Naive B cell (primary cell): ENCODE results near the gene TRIM69. TPM values are rescaled to one million over a fixed set of nuclear protein-coding genes. Genes with fewer than 3 reads are reported as not detected.
"Not testable (repeated sequence)": the region's sequence is repeated elsewhere in the genome, so short reads cannot be mapped to it uniquely, and the experiment has no call there.

Experiments
- ATAC-seq, 2 donors: fragments of 150-1000 bp; cut with Tn5 transposase; 2 replicates each; pipeline ENCODE4 v1.10.0; 2021; ENCODE audit warnings: low read depth in 2 of 2, mild to moderate bottlenecking in 2 of 2, moderate library complexity in 2 of 2
- DNase-seq: peaks from one replicate; pipeline ENCODE4 v3.0.0; 2022
- H3K27ac Mint-ChIP-seq, 6 donors: one replicate each; pipeline ENCODE4 v1.8.0; 2020 to 2022; ENCODE audit warnings: mild to moderate bottlenecking in 6 of 6, mixed read lengths in 6 of 6, moderate library complexity in 5 of 6, inconsistent platforms in 2 of 6
- H3K27me3 Mint-ChIP-seq, 3 donors: one replicate each; pipeline ENCODE4 v1.8.0; 2021 to 2022; ENCODE audit warnings: mixed read lengths in 3 of 3, mild to moderate bottlenecking in 1 of 3
- H3K36me3 Mint-ChIP-seq, 2 donors: one replicate each; pipeline ENCODE4 v1.8.0; 2020 to 2022; ENCODE audit warnings: mixed read lengths in 2 of 2, inconsistent platforms in 1 of 2, mild to moderate bottlenecking in 1 of 2
- H3K4me1 Mint-ChIP-seq, 3 donors: one replicate each; pipeline ENCODE4 v1.8.0; 2020 to 2022; ENCODE audit warnings: mixed read lengths in 3 of 3, inconsistent platforms in 1 of 3, mild to moderate bottlenecking in 1 of 3, moderate library complexity in 1 of 3
- H3K4me3 Mint-ChIP-seq, 8 donors: one replicate each; pipeline ENCODE4 v1.8.0; 2020 to 2022; ENCODE audit warnings: mild to moderate bottlenecking in 8 of 8, mixed read lengths in 8 of 8, moderate library complexity in 8 of 8, inconsistent platforms in 2 of 8
- H3K9me3 Mint-ChIP-seq, 7 donors: one replicate each; pipeline ENCODE4 v1.8.0; 2020 to 2022; ENCODE audit warnings: mixed read lengths in 7 of 7, mild to moderate bottlenecking in 5 of 7, inconsistent platforms in 2 of 7, moderate library complexity in 1 of 7
- polyA plus RNA-seq, 6 donors: library from polyadenylated mRNA; unstranded; fragments of 300-500 nt; fragmentation: Illumina TruSeq; gene quantifications; one replicate each; pipeline ENCODE4 v1.2.3, GENCODE V29; 2021; ENCODE audit warnings: low read depth in 6 of 6

Gene TRIM69
- polyA plus RNA-seq, 6 donors from 2014 or later, result 9.4 to 22.4 (median 18.1) TPM

DNA sequence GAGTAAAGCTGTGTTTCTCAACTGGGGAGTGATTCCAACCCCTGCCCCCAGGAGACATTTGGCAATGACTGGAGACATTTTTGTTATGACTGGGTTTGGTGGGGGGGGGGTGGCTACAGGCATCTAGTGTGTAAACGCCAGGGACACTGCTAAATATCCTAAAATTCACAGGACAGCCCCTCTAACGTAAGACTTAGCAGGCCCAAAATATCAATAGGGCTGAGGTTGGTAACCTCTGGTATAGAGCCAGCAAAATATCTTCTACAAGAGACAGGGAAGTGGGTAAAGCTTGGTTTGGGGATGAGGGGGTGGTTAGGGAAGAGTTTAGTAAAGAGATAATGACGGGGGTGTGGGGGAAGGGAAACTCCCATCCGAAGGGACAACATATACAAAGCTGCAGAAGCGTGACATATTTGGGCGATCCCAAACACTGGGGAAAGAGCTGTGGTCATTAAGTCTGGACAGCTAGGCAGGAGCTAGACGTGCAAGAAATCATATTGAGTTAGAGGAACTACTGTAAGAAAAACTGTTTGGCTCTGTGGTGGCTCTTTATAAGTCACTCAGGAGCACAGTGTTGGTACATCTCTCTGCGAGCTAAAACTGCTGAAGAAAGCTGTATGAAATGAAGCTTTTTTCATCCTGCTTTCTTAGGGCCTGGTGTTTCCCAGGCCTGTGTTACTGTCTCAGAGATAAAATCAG is 697 bp upstream of the TRIM69 start:
- no peaks in the 10 kb centered on the region for H3K27me3 Mint-ChIP-seq
- H3K27ac Mint-ChIP-seq, result peak overlapping the region; percentile 81 to 96 (median 94)
- H3K9me3 Mint-ChIP-seq, result peaks cover 0 to 2% (median 0%) of the 10 kb centered on the region in 7 donors

DNA sequence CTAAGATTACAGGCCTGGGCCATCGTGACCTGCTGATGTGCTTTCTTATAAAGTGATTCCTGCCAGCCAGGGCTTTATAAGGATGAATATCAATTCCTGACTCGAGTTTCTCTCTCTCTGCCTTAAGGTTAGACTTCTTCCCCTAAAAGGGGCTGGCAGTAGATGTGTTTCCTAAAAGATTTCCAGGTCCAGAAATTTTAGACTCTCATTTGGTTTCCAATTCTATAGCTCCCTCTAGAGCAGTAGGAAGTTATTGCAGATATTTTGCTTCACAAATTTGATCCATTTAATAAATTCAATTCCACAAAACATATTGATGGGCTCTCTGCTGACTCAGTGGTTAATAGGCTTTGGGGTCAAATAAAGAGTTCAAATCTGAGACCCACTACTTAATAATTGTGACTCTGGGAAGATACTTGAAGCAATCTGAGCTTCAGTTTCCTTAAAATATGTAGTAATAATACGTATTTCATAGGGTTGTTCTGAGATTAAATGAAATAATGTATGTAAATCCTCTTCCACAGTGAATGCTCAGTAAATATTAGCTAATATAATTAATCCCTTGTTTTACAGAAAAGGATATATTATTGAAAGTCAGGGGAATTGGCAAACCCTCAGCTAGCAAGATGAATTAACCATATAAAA is 2.1 kb downstream of the TRIM69 start:
- Mint-ChIP-seq H3K27ac (peak overlapping the region in 3 of 6 donors; percentile 47 to 76 (median 58)), H3K9me3 (peaks cover 0 to 2% (median 0%) of the 10 kb centered on the region in 7 donors), H3K27me3 (no peaks in the 10 kb centered on the region), H3K4me3 (no peak overlapping the region), H3K36me3 (no peaks in the 10 kb centered on the region), H3K4me1 (peaks cover 16 to 31% (median 21%) of the 10 kb centered on the region in 3 donors)
- peak; percentile 55 for DNase-seq
- peak in 1 of 2 donors; percentile 31 for ATAC-seq

More for the DNA sequence above, 697 bp upstream of the TRIM69 start:
- ATAC-seq (peak; percentile 58 to 66), DNase-seq (no peak)
- peak overlapping the region; percentile 6 to 74 (median 57) for H3K4me3 Mint-ChIP-seq
- H3K4me1 Mint-ChIP-seq, result peaks cover 26 to 44% (median 30%) of the 10 kb centered on the region in 3 donors
- H3K36me3 Mint-ChIP-seq, result no peaks in the 10 kb centered on the region

DNA sequence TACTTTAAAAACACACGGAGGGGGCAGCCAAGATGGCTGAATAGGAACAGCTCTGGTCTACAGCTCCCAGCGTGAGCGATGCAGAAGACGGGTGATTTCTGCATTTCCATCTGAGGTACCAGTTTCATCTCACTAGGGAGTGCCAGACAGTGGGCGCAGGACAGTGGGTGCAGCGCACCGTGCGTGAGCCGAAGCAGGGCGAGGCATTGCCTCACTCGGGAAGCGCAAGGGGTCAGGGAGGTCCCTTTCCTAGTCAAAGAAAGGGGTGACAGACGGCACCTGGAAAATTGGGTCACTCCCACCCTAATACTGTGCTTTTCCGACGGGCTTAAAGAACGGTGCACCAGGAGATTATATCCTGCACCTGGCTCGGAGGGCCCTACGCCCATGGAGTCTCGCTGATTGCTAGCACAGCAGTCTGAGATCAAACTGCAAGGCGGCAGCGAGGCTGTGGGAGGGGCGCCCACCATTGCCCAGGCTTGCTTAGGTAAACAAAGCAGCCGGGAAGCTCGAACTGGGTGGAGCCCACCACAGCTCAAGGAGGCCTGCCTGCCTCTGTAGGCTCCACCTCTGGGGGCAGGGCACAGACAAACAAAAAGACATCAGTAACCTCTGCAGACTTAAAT is 3.0 kb downstream of the TRIM69 start:
- H3K4me3 Mint-ChIP-seq, DNase-seq, H3K9me3 Mint-ChIP-seq, H3K27me3 Mint-ChIP-seq, ATAC-seq, H3K36me3 Mint-ChIP-seq: not testable (repeated sequence)
- peak overlapping the region in 2 of 6 donors; percentile 10 to 22 for H3K27ac Mint-ChIP-seq
- peaks cover 13 to 27% (median 21%) of the 10 kb centered on the region in 3 donors for H3K4me1 Mint-ChIP-seq

DNA sequence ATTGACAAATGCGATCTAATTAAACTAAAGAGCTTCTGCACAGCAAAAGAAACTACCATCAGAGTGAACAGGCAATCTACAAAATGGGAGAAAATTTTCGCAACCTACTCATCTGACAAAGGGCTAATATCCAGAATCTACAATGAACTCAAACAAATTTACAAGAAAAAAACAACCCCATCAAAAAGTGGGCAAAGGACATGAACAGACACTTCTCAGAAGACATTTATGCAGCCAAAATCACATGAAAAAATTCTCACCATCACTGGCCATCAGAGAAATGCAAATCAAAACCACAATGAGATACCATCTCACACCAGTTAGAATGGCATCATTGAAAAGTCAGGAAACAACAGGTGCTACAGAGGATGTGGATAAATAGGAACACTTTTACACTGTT is 7.1 kb downstream of the TRIM69 start:
- not testable (repeated sequence) for DNase-seq, H3K27ac Mint-ChIP-seq, H3K4me1 Mint-ChIP-seq, H3K36me3 Mint-ChIP-seq, H3K27me3 Mint-ChIP-seq, ATAC-seq, H3K4me3 Mint-ChIP-seq
- H3K9me3 Mint-ChIP-seq, result peaks cover 0 to 11% (median 5%) of the 10 kb centered on the region in 7 donors

DNA sequence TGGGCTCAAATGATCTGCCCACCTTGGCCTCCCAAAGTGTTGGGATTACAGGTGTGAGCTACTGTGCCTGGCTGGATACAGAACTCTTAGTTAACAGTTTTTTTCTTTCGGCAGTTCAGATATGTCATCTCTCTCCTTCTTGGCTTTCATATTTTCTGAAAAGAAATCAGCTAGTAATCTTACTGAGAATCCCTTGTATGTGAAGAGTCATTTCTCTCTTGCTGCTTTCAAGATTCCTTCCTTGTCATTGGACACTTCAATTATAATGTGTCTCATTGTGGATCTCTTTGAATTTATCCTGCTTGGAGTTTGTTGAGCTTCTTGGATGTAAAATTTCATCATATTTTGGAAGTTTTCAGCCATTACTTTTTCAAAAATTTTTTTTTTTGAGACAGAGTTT is 17.0 kb downstream of the TRIM69 start:
- Mint-ChIP-seq H3K9me3 (peaks cover 0 to 52% (median 26%) of the 10 kb centered on the region in 7 donors), H3K4me3 (no peak overlapping the region), H3K36me3 (peaks cover 0 to 6% of the 10 kb centered on the region in 2 donors), H3K27me3 (peaks cover 0 to 6% (median 0%) of the 10 kb centered on the region in 3 donors), H3K4me1 (no peaks in the 10 kb centered on the region), H3K27ac (no peak overlapping the region)
- ATAC-seq, result no peak
- DNase-seq, result no peak

DNA sequence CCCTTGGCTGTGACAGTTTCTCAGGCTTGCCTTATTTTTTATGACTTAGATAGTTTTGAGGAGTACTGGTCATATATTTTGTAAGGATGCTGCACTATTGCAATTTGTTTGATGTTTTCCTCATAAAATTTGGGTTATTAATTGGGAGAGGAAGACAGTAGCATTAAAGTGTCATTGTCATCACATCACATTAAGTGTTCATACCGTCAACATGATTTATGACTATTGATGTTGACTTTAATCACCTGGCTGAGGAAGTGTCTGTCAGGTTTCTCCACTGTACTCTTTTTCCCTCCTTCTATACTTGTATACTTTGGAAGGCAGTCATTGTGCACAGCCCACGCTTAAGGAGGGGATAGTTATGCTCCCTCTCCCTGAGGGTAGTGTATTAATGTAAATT is 26.9 kb downstream of the TRIM69 start:
- Mint-ChIP-seq H3K27me3 (peaks cover 0 to 7% (median 0%) of the 10 kb centered on the region in 3 donors), H3K4me1 (no peaks in the 10 kb centered on the region), H3K27ac (no peak overlapping the region), H3K4me3 (no peak overlapping the region), H3K36me3 (no peaks in the 10 kb centered on the region), H3K9me3 (no peaks in the 10 kb centered on the region)
- DNase-seq (no peak), ATAC-seq (no peak)

DNA sequence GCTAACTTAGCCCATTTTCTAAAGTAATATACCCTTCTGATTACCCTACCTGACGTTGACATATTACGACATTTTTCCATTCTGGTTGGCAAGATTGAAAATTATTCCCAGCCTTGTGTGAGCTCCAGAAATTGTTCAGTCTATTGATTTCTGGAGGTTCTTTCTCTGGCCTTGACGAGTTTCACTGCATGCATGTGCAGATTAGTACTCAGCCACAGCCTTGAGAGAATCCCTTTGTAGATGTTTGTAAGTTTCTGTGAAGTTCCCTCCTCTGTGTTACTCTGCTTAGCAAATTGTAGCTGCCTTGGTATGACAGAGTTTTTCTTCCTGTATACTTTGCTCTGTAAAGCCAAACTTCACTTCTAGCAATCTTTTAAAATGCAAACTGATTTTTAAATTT is 27.5 kb downstream of the TRIM69 start:
- H3K4me1 Mint-ChIP-seq, result no peaks in the 10 kb centered on the region
- no peak overlapping the region for H3K4me3 Mint-ChIP-seq
- H3K27me3 Mint-ChIP-seq, result peaks cover 0 to 7% (median 0%) of the 10 kb centered on the region in 3 donors
- no peaks in the 10 kb centered on the region for H3K36me3 Mint-ChIP-seq
- H3K27ac Mint-ChIP-seq, result no peak overlapping the region
- ATAC-seq (no peak), DNase-seq (no peak)
- no peaks in the 10 kb centered on the region for H3K9me3 Mint-ChIP-seq

DNA sequence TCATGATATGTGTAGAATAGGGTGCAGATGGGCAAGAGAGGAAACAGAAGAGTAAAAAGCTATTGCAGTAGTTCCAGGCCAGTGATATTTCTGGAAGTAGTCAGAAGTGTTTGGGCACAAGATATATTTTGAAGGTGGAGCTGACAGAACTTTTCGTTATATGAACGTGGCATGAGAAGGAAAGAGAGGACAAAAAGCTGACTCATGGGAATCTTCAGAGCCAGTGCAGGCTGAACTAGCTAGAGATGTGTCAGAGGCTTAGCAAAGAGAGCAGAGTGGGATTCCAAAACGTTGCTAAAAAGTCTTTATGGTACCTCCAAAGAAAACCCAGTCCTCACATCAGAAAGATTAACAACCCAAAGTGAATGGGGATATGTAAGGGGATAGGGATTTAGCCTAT is 28.7 kb downstream of the TRIM69 start:
- Mint-ChIP-seq H3K27ac (no peak overlapping the region), H3K9me3 (peaks cover 0 to 4% (median 3%) of the 10 kb centered on the region in 7 donors), H3K4me1 (no peaks in the 10 kb centered on the region), H3K4me3 (no peak overlapping the region), H3K27me3 (peaks cover 0 to 7% (median 0%) of the 10 kb centered on the region in 3 donors), H3K36me3 (peaks cover 0 to 2% of the 10 kb centered on the region in 2 donors)
- ATAC-seq (no peak), DNase-seq (no peak)

DNA sequence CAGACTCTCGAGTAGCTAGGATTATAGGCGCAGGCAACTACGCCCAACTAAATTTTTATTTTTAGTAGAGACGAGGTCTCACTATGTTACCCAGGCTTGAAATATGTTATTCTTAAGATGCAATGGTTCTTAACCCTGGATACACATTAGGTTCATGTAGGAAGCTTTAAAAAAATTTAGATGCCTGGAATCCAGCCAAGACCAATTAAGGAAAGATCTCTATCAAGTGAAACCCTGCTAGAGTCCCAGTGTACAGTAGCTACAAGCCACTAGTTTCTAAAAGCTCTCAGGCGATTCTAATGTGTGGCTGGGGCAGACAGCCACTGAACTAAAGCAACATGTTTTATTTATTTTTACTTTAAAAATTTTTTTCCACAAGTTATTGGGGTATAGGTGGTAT is 33.2 kb downstream of the TRIM69 start:
- ATAC-seq (no peak), DNase-seq (no peak)
- peaks cover 13 to 21% of the 10 kb centered on the region in 2 donors for H3K36me3 Mint-ChIP-seq
- no peaks in the 10 kb centered on the region for H3K4me1 Mint-ChIP-seq
- no peak overlapping the region for H3K4me3 Mint-ChIP-seq
- no peak overlapping the region for H3K27ac Mint-ChIP-seq
- peaks cover 7 to 34% (median 24%) of the 10 kb centered on the region in 7 donors for H3K9me3 Mint-ChIP-seq
- peaks cover 0 to 3% (median 0%) of the 10 kb centered on the region in 3 donors for H3K27me3 Mint-ChIP-seq

DNA sequence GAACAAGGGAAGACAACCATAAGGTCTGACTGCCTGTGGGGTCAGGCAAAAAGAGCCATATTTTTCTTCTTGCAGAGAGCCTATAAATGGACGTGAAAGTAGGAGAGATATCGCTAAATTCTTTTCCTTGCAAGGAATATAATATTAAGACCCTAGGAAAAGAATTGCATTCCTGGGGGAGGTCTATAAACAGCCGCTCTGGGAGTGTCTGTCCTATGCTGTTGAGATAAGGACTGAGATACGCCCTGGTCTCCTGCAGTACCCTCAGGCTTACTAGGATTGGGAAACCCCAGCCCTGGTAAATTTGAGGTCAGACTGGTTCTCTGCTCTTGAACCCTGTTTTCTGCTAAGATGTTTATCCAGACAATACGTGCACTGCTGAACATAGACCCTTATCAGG is 34.4 kb downstream of the TRIM69 start:
- not testable (repeated sequence) for H3K4me3 Mint-ChIP-seq, H3K4me1 Mint-ChIP-seq, ATAC-seq, H3K27me3 Mint-ChIP-seq, H3K27ac Mint-ChIP-seq, DNase-seq
- H3K9me3 Mint-ChIP-seq, result peaks cover 7 to 34% (median 24%) of the 10 kb centered on the region in 7 donors
- peaks cover 13 to 21% of the 10 kb centered on the region in 2 donors for H3K36me3 Mint-ChIP-seq

DNA sequence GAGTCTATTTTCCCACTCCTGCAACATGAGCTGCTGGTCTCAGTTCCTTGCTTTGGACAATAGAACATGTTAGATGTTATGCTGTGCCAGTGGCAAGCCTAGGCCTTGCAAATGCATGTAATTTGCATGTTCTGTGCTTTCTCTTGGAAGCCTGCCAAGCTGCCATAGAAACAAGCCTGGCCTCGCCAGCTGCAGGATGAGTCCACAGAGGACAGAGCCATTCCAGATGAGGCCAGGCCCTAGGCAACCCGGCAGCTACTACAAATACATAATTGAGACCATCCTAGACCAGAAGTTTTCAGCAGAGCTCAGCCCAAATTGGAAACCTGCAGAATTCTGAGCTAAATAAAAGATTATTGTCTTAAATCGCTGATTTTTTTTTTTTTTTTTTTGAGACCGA is 39.6 kb downstream of the TRIM69 start:
- Mint-ChIP-seq H3K27me3 (no peaks in the 10 kb centered on the region), H3K9me3 (peaks cover 6 to 23% (median 11%) of the 10 kb centered on the region in 7 donors), H3K4me1 (no peaks in the 10 kb centered on the region), H3K36me3 (peaks cover 11 to 15% of the 10 kb centered on the region in 2 donors), H3K27ac (no peak overlapping the region), H3K4me3 (no peak overlapping the region)
- no peak for ATAC-seq
- no peak for DNase-seq

DNA sequence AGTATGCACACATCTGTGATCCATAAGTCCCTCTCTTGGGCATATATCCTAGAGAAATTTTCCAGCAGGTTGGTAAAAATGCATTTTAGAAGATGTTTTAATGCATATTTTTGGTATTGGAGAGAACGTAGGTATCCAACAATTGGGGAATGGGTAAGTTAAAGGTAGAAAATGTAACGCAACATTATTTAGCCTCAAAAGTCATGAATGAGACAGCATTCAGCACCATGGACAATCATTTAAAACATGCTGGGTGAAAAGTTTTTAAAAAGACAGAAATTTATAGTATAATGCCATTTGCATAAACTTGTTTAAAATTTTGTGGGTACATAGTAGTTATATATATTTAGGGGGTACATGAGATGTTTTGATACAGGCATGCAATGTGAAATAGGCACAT is 43.4 kb downstream of the TRIM69 start:
- ATAC-seq, result no peak

DNA sequence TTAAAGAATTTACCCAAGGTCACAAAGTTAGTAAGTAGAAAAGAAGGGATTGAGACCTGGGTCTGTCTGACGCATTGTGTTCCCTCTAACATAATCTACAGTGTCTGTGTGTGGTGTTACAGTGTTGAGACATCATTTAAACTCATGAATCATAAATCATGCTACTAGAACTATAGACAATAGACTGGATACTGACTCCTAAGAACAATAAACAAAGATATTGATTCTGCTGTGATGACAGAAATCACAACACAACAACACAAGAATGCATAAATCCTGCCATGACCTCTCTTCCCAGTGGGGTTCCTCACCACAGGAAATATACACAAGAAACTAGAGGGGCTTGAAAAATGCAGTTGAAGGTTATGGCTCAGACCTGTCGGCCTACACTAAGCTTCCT is 44.3 kb downstream of the TRIM69 start:
- Mint-ChIP-seq H3K27me3 (no peaks in the 10 kb centered on the region), H3K9me3 (no peaks in the 10 kb centered on the region), H3K4me1 (peaks cover 5 to 8% (median 7%) of the 10 kb centered on the region in 3 donors), H3K36me3 (no peaks in the 10 kb centered on the region), H3K27ac (peak overlapping the region in 1 of 6 donors; percentile 2), H3K4me3 (no peak overlapping the region)
- ATAC-seq (no peak), DNase-seq (no peak)

More for the DNA sequence above, 43.4 kb downstream of the TRIM69 start:
- Mint-ChIP-seq H3K27ac (no peak overlapping the region), H3K4me1 (peaks cover 5 to 8% (median 7%) of the 10 kb centered on the region in 3 donors), H3K36me3 (no peaks in the 10 kb centered on the region), H3K4me3 (no peak overlapping the region), H3K27me3 (no peaks in the 10 kb centered on the region), H3K9me3 (no peaks in the 10 kb centered on the region)
- no peak for DNase-seq
